Esophagus (tissue), 2 donors: Measurements from ENCODE around the gene ATP1B3. TPM values are rescaled to one million over a fixed set of nuclear protein-coding genes. Genes with fewer than 3 reads are reported as not detected.
"Not testable (repeated sequence)": the region's sequence is repeated elsewhere in the genome, so short reads cannot be mapped to it uniquely, and the experiment has no call there.

Source experiments
- H3K27ac ChIP-seq, 2 donors: one replicate each; pipeline ENCODE4 v1.5.1; 2013; ENCODE audit warnings: low read depth in 2 of 2, mild to moderate bottlenecking in 2 of 2, inconsistent platforms in 1 of 2, low read length in 1 of 2, moderate library complexity in 1 of 2
- H3K27me3 ChIP-seq, 2 donors: one replicate each; pipeline ENCODE4 v1.6.1; 2013; ENCODE audit warnings: low read length in 2 of 2, control low read depth in 1 of 2, mild to moderate bottlenecking in 1 of 2; ENCODE audit not compliant: insufficient read depth in 2 of 2, control insufficient read depth in 1 of 2
- H3K36me3 ChIP-seq, 2 donors: one replicate each; pipeline ENCODE4 v1.6.1; 2013; ENCODE audit warnings: low read length in 1 of 2; ENCODE audit not compliant: control insufficient read depth in 2 of 2, insufficient read depth in 2 of 2
- H3K4me1 ChIP-seq, 2 donors: one replicate each; pipeline ENCODE4 v1.6.1; 2013; ENCODE audit warnings: low read length in 1 of 2; ENCODE audit not compliant: control insufficient read depth in 2 of 2, insufficient read depth in 2 of 2
- H3K4me3 ChIP-seq, 2 donors: one replicate each; pipeline ENCODE4 v1.5.1; 2013; ENCODE audit warnings: low read length in 2 of 2, mild to moderate bottlenecking in 2 of 2, low read depth in 1 of 2, moderate library complexity in 1 of 2
- H3K9me3 ChIP-seq, 2 donors: one replicate each; pipeline ENCODE4 v1.6.1; 2013; ENCODE audit warnings: mild to moderate bottlenecking in 2 of 2, low read depth in 1 of 2, low read length in 1 of 2, moderate library complexity in 1 of 2; ENCODE audit not compliant: control insufficient read depth in 2 of 2, insufficient read depth in 1 of 2
- WGBS, 2 donors: extraction: QIAGEN DNeasy Blood & Tissue Kit; methylation state at CpG; one replicate each; pipeline ENCODE4 v1.1.7; 2013; 5-methylcytosine and 5-hydroxymethylcytosine counted together
- polyA plus RNA-seq, 2 donors: library from polyadenylated mRNA; stranded (reverse); fragments of 200-250 nt; gene quantifications; one replicate each; pipeline ENCODE4 v1.2.3, GENCODE V29; 2013
- donor health status: healthy with polysubstance abuse.
- donor health status: Bipolar disorder and iron deficiency.

ATP1B3 gene
- polyA plus RNA-seq, 2 donors = 134 to 173 TPM

GRCh38 chr3:141894524-141895176, 18.2 kb downstream of the ATP1B3 start:
- Histone ChIP-seq H3K27ac (no peak overlapping the region), H3K9me3 (no peaks in the 10 kb centered on the region), H3K4me3 (no peak overlapping the region), H3K36me3 (no peaks in the 10 kb centered on the region), H3K4me1 (no peaks in the 10 kb centered on the region), H3K27me3 (no peaks in the 10 kb centered on the region)
- 58 to 67% methylated on average over 5 of the region's 5 CpGs for WGBS, 2 donors

- peaks cover 0 to 3% of the 10 kb centered on the region in 2 donors for H3K36me3 ChIP-seq
- WGBS, 2 donors = 94 to 95% methylated on average over 3 of the region's 3 CpGs
These were observed 19.3 kb downstream of the ATP1B3 start for GRCh38 chr3:141895731-141896130.

GRCh38 chr3:141898908-141899307, 22.5 kb downstream of the ATP1B3 start:
- WGBS, 2 donors = 97 to 100% methylated on average over 1 of the region's 1 CpG

More at GRCh38 chr3:141895731-141896130, 19.3 kb downstream of the ATP1B3 start:
- Histone ChIP-seq H3K9me3 (peaks cover 0 to 4% of the 10 kb centered on the region in 2 donors), H3K4me3 (no peak overlapping the region), H3K27ac (no peak overlapping the region), H3K27me3 (no peaks in the 10 kb centered on the region), H3K4me1 (no peaks in the 10 kb centered on the region)

GRCh38 chr3:141900343-141900742, 23.9 kb downstream of the ATP1B3 start:
- Histone ChIP-seq H3K36me3 (peaks cover 2 to 3% of the 10 kb centered on the region in 2 donors), H3K9me3 (peaks cover 0 to 4% of the 10 kb centered on the region in 2 donors), H3K27me3 (no peaks in the 10 kb centered on the region), H3K27ac (no peak overlapping the region), H3K4me3 (no peak overlapping the region), H3K4me1 (no peaks in the 10 kb centered on the region)
- WGBS, 2 donors = 98 to 99% methylated on average over 3 of the region's 3 CpGs

More at GRCh38 chr3:141898908-141899307, 22.5 kb downstream of the ATP1B3 start:
- no peak overlapping the region for H3K4me3 ChIP-seq
- H3K4me1 ChIP-seq = no peaks in the 10 kb centered on the region
- H3K27me3 ChIP-seq = no peaks in the 10 kb centered on the region
- no peak overlapping the region for H3K27ac ChIP-seq
- H3K9me3 ChIP-seq = peaks cover 0 to 4% of the 10 kb centered on the region in 2 donors
- peaks cover 0 to 3% of the 10 kb centered on the region in 2 donors for H3K36me3 ChIP-seq

GRCh38 chr3:141901914-141902313, 25.5 kb downstream of the ATP1B3 start:
- 77 to 80% methylated on average over 2 of the region's 2 CpGs for WGBS, 2 donors
- H3K4me1 ChIP-seq = no peaks in the 10 kb centered on the region
- H3K27ac ChIP-seq = no peak overlapping the region
- no peak overlapping the region for H3K4me3 ChIP-seq
- peaks cover 0 to 4% of the 10 kb centered on the region in 2 donors for H3K9me3 ChIP-seq
- H3K36me3 ChIP-seq = peaks cover 2 to 3% of the 10 kb centered on the region in 2 donors
- no peaks in the 10 kb centered on the region for H3K27me3 ChIP-seq

GRCh38 chr3:141904203-141904602, 27.8 kb downstream of the ATP1B3 start:
- Histone ChIP-seq H3K36me3 (peaks cover 6 to 8% of the 10 kb centered on the region in 2 donors), H3K27ac (no peak overlapping the region), H3K4me1 (no peaks in the 10 kb centered on the region), H3K4me3 (no peak overlapping the region), H3K9me3 (peaks cover 0 to 4% of the 10 kb centered on the region in 2 donors), H3K27me3 (no peaks in the 10 kb centered on the region)
- 72 to 73% methylated on average over 4 of the region's 4 CpGs for WGBS, 2 donors

- whole genome bisulfite sequencing, 2 donors = 73 to 76% methylated on average over 2 of the region's 2 CpGs
- no peaks in the 10 kb centered on the region for H3K4me1 ChIP-seq
- H3K27me3 ChIP-seq = no peaks in the 10 kb centered on the region
- peaks cover 6 to 9% of the 10 kb centered on the region in 2 donors for H3K36me3 ChIP-seq
- H3K9me3 ChIP-seq = peaks cover 0 to under 1% of the 10 kb centered on the region in 2 donors
- no peak overlapping the region for H3K27ac ChIP-seq
- H3K4me3 ChIP-seq = no peak overlapping the region
These were observed 28.7 kb downstream of the ATP1B3 start for GRCh38 chr3:141905129-141905528.

GRCh38 chr3:141909408-141909807, 33.0 kb downstream of the ATP1B3 start:
- Histone ChIP-seq H3K9me3 (no peaks in the 10 kb centered on the region), H3K36me3 (peaks cover 6 to 8% of the 10 kb centered on the region in 2 donors), H3K27me3 (no peaks in the 10 kb centered on the region), H3K4me1 (no peaks in the 10 kb centered on the region), H3K27ac (no peak overlapping the region), H3K4me3 (no peak overlapping the region)

- not testable (repeated sequence) for H3K27ac ChIP-seq, H3K4me3 ChIP-seq, H3K27me3 ChIP-seq, H3K4me1 ChIP-seq, H3K36me3 ChIP-seq, H3K9me3 ChIP-seq
- 96 to 97% methylated on average over 4 of the region's 4 CpGs for WGBS, 2 donors
These were observed 33.5 kb downstream of the ATP1B3 start for GRCh38 chr3:141909986-141910385.

- H3K36me3 ChIP-seq = peaks cover 2 to 10% of the 10 kb centered on the region in 2 donors
- 30 to 42% methylated on average over 1 of the region's 1 CpG for WGBS, 2 donors
These were observed 36.8 kb downstream of the ATP1B3 start for GRCh38 chr3:141913150-141913811.

More at GRCh38 chr3:141913150-141913811, 36.8 kb downstream of the ATP1B3 start:
- Histone ChIP-seq H3K4me1 (no peaks in the 10 kb centered on the region), H3K27me3 (no peaks in the 10 kb centered on the region), H3K9me3 (no peaks in the 10 kb centered on the region), H3K27ac (no peak overlapping the region), H3K4me3 (no peak overlapping the region)
